HG03520 (cell line): ENCODE results near the gene ZKSCAN2.

Experiments
- ATAC-seq: cut with Tn5 transposase; IDR thresholded peaks from one replicate; pipeline ENCODE4 v1.9.1; 2021; ENCODE audit warnings: mild to moderate bottlenecking, moderate library complexity; ENCODE audit not compliant: unreplicated experiment

The ZKSCAN2 gene

GRCh38 chr16:25257470-25257955 lies at the start of gene ZKSCAN2:
ZKSCAN2 (minus strand) TSS chr16:25257845; CDS start chr16:25257127, 718 bp downstream.
- ATAC-seq = peak; percentile 90

GRCh38 chr16:25299792-25300590 lies 42.3 kb upstream of the ZKSCAN2 start:
- no peak for ATAC-seq

GRCh38 chr16:25298165-25298872 lies 40.7 kb upstream of the ZKSCAN2 start:
- ATAC-seq = no peak

GRCh38 chr16:25297151-25297787 lies 39.6 kb upstream of the ZKSCAN2 start:
- no peak for ATAC-seq

GRCh38 chr16:25291580-25291979 lies 33.9 kb upstream of the ZKSCAN2 start:
- no peak for ATAC-seq

- ATAC-seq = no peak
These were observed 31.8 kb upstream of the ZKSCAN2 start for GRCh38 chr16:25289466-25289865.

GRCh38 chr16:25279491-25279890 lies 21.8 kb upstream of the ZKSCAN2 start:
- ATAC-seq = no peak

GRCh38 chr16:25271421-25271820 lies 13.8 kb upstream of the ZKSCAN2 start:
- no peak for ATAC-seq

- ATAC-seq = no peak
These were observed 12.9 kb upstream of the ZKSCAN2 start for GRCh38 chr16:25270577-25270976.

- no peak for ATAC-seq
These were observed 12.2 kb upstream of the ZKSCAN2 start for GRCh38 chr16:25269879-25270278.

GRCh38 chr16:25265968-25266367 lies 8.3 kb upstream of the ZKSCAN2 start:
- no peak for ATAC-seq

- no peak for ATAC-seq
These were observed 7.0 kb upstream of the ZKSCAN2 start for GRCh38 chr16:25264597-25264996.

GRCh38 chr16:25260416-25260815 lies 2.8 kb upstream of the ZKSCAN2 start:
- no peak for ATAC-seq

GRCh38 chr16:25258861-25259179 lies 1.2 kb upstream of the ZKSCAN2 start:
- ATAC-seq = no peak

GRCh38 chr16:25257956-25258860 lies 563 bp upstream of the ZKSCAN2 start:
- ATAC-seq = peak; percentile 33

GRCh38 chr16:25256695-25257469 lies 763 bp downstream of the ZKSCAN2 start:
- ATAC-seq = no peak

- ATAC-seq = no peak
These were observed 4.3 kb downstream of the ZKSCAN2 start for GRCh38 chr16:25253322-25253721.

GRCh38 chr16:25250467-25250866 lies 7.2 kb downstream of the ZKSCAN2 start:
- no peak for ATAC-seq

GRCh38 chr16:25235991-25236390 lies 21.7 kb downstream of the ZKSCAN2 start:
- ATAC-seq = no peak

GRCh38 chr16:25228372-25228771 lies 29.3 kb downstream of the ZKSCAN2 start:
- no peak for ATAC-seq
